GM18867 (cell line): ENCODE results near the gene ARHGAP23.

Experiments used
- ATAC-seq: cut with Tn5 transposase; IDR thresholded peaks from one replicate; pipeline ENCODE4 v1.9.1; 2021; ENCODE audit warnings: mild to moderate bottlenecking, moderate library complexity; ENCODE audit not compliant: unreplicated experiment

ARHGAP23 gene, protein sequence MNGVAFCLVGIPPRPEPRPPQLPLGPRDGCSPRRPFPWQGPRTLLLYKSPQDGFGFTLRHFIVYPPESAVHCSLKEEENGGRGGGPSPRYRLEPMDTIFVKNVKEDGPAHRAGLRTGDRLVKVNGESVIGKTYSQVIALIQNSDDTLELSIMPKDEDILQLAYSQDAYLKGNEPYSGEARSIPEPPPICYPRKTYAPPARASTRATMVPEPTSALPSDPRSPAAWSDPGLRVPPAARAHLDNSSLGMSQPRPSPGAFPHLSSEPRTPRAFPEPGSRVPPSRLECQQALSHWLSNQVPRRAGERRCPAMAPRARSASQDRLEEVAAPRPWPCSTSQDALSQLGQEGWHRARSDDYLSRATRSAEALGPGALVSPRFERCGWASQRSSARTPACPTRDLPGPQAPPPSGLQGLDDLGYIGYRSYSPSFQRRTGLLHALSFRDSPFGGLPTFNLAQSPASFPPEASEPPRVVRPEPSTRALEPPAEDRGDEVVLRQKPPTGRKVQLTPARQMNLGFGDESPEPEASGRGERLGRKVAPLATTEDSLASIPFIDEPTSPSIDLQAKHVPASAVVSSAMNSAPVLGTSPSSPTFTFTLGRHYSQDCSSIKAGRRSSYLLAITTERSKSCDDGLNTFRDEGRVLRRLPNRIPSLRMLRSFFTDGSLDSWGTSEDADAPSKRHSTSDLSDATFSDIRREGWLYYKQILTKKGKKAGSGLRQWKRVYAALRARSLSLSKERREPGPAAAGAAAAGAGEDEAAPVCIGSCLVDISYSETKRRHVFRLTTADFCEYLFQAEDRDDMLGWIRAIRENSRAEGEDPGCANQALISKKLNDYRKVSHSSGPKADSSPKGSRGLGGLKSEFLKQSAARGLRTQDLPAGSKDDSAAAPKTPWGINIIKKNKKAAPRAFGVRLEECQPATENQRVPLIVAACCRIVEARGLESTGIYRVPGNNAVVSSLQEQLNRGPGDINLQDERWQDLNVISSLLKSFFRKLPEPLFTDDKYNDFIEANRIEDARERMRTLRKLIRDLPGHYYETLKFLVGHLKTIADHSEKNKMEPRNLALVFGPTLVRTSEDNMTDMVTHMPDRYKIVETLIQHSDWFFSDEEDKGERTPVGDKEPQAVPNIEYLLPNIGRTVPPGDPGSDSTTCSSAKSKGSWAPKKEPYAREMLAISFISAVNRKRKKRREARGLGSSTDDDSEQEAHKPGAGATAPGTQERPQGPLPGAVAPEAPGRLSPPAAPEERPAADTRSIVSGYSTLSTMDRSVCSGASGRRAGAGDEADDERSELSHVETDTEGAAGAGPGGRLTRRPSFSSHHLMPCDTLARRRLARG (N-terminal part only)

DNA sequence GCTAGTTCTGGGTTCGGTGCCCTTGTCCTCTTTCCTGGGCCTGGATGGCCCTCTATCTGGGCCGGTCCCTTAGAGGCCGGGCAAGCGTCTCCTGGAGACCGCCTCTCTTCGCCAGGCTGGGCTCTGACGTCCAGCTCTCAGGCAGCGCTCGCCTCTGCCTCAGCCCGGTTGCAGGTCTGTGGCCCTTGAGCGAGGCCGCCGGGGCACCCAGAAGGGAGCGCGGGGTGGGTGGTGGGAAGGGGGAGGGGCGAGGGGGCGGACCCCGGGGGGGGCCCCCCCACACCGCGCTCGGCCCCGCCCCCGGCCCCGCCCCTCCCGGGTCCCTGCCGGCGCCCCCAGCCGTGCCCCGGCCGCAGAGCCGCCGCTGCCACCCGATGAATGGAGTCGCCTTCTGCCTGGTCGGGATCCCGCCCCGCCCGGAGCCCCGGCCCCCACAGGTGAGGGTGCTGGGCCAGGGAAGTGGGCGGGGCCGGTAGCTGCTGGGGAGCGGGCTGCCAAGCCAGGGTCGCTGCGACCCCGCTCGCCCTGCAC, at the start of gene ARHGAP23:
Gene ARHGAP23, plus strand, starts transcription at position 353 of the 531 bp plus-strand sequence. Its CDS starts 22 bp downstream, at position 375.
- no peak for ATAC-seq

DNA sequence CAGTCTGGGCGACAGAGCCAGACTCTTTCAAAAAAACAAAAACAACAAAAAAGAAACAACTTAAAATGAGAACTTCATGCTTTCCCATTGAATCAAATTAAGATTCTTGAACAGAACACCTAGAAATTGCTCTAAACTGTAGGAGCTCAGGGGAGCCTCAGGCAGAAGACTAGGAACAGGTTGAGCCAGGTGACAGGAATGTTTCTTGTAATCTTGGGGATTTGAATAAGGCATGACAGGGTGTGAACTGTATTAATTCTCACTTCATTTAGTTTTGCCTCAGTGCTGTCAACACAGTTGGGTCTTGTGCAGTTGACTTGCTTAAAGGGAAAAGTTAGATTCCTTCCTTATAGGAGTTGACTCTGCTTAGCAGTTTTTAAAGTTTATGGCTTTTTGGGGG, 48.8 kb upstream of the ARHGAP23 start:
- ATAC-seq = no peak

DNA sequence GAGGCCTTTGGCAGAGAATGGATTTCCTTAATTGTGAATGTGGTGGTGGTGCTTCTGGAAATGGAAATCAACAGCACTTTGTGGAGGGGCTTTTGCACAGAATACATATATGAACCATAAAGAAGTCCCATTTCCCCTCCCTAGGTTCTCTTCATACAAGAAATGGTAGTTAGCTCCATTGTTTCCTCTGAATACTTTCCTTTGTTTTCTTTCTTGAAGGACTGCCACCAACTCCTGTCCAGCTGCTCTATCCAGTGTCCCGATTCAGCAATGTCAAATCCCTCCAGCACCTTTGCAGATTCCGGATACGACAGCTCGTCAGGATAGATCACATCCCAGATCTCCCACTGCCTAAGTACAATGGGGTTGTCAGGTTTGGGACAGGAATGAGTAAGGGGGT, 33.2 kb upstream of the ARHGAP23 start:
- no peak for ATAC-seq

DNA sequence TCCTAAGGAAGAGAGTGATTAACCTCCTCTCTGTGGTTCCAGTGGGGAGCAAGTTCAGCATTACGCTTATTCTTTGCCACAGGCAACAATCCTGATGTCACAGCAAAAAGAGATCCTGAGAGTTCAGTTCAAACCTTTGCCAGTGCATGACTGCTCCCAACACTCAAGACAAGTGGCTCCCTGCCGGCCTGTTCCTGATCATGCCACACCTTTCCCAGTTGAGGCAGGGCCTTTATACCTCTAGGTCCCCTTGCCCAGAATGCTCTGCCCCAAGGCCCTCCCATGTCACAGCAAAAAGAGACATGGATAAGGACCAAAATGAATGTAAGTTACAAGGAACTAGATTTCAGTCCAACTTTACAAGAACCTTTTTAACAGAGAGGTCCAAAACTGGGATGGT, 31.0 kb upstream of the ARHGAP23 start:
- ATAC-seq = no peak

DNA sequence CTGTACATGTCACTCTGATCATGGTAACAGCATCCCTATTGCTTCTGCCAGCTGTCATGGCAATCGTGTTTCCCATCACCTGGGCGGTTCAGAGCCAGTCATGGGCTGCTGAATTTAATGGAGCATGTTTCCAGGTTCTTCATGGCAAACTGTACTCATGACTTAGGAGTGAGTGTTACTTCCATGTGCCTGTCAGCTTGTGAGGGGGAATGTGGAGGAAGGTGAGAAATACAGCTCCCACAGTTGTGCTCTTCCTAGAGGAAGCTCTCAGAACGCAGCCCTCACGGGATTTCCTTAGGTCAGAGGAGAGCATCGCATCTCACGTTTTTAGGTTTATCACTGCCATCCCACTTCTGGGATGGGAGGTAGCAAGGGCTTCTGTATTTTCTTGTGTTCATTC, 28.0 kb upstream of the ARHGAP23 start:
- no peak for ATAC-seq

DNA sequence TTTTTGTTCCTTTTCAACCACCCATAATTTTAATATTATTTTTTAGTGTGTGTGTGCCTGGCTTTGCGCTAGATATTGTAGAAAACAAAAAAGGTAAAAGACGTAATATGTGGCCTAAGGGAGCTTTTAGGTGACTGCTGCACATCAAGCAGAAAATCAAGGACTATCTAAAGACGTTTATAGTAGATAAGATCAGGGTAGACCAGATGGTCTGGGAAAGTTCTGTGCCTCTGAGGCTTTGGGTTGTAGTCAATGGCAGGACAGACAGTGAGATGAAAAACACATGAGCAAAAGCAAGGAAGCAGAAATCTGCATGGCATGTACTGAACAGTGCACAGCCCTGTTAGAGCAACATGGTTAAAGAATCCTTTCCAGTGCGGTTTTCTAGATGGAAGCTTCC, 26.8 kb upstream of the ARHGAP23 start:
- ATAC-seq = no peak

DNA sequence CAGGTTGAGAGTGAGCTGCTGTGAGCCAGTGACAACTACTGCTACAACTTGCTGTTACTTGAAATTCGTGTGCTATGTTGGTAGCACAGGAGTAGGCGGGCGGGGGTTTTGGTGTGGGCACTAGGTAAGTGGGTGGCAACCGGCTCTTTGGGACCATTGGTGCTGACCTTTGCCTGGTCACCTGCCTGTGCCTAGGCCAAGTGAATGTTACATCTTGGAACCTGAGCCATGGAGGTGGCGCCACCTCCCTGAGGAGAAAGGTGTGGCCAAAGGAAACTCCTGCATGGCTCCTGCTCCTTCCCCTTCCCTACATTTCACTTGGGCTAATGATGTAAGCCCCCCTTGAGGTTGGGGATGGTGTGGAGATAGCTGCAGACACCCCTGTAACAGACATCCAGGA, 25.4 kb upstream of the ARHGAP23 start:
- ATAC-seq = no peak

DNA sequence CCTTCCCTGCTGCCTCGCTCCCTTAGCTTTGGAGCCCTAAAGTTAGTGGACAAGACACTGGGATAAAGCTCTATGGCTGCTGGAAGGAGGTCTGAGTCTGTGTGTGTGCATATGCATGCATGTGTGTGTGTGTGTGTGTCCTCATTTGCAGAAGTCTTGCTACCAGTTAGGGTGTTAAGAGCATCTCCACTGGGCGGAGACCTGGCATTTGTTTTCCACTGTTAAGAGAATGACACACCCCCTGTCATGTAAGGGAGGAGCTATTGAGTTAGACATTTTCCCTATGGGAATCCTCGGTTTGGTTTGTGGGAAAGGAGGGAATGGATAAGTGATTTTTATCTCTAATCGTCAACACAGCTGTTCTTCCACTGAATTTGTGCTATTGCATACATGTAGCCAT, 24.8 kb upstream of the ARHGAP23 start:
- no peak for ATAC-seq

DNA sequence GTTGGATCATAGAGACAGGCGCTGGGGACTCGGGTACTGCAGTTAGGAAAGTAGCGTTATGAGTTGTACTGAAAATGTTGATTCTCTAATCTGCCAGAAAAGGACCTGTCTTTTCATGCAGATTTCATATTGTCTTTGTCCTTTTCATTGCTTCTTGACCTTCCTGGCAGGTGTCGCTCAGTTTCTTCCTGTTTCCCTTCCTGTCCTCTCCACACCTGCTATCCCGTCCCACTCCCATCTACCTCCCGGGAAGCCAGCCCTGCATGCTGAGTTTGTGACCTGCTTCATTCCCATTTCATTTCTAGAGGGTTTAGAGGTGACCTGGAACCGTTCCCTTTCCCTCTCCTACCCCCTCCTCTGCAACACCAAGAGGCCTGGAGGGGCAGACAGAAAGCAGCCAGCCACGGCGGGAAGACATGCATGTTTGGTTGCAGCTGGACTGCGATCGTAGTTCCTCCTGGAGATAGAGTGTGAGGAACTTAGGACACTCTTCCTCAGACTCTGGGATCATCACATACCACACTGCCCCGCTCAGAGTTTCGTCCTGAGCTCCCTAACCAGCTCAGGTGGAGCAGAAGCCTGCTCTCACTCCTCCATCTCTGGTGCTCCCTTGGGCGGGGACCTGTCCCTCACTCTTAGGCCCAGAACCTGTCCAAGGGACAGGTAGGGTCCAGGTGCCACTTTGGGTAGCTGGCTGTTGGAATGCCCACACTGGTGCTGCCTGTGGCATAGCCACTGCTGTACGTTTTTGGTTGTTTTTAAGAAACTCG, 23.9 kb upstream of the ARHGAP23 start:
- ATAC-seq = no peak

DNA sequence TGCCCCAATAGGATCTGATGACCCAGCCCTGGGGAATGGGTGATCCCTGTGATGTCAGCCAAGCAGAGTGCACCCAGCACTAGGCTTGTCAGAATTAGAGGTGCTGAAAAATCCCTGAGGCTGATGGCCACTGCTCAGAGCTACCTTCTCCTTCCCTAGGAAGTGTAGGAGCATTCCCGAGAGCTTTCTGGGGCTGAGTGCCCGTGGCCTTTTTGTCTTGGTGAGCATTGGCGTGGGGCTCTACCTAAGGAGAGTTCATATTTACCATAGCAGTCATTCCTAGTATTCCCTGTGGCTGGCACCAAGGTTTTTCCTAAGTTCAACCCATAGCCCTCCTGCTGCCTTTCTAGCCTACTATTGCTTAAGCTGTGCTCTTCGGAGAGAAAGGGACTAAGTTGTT, 22.6 kb upstream of the ARHGAP23 start:
- no peak for ATAC-seq

DNA sequence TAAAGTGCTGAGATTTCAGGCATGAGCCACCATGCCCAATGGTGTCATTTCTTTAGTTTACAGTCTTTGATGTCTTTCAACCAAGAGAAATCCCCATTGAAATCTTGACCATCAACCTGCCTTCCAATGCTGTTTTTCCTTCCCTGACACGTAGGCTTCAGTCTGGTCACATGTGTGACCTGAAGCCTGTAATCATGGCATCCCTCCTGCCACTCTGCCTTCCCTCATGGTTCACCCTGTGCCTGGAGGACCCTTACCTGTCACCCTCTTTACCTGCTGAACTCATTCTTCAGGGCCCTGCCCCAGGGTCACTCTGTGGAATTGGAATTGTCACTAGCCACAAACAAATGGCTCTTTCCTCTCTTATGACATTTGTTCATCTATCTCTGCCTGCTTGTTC, 18.1 kb upstream of the ARHGAP23 start:
- ATAC-seq = no peak

DNA sequence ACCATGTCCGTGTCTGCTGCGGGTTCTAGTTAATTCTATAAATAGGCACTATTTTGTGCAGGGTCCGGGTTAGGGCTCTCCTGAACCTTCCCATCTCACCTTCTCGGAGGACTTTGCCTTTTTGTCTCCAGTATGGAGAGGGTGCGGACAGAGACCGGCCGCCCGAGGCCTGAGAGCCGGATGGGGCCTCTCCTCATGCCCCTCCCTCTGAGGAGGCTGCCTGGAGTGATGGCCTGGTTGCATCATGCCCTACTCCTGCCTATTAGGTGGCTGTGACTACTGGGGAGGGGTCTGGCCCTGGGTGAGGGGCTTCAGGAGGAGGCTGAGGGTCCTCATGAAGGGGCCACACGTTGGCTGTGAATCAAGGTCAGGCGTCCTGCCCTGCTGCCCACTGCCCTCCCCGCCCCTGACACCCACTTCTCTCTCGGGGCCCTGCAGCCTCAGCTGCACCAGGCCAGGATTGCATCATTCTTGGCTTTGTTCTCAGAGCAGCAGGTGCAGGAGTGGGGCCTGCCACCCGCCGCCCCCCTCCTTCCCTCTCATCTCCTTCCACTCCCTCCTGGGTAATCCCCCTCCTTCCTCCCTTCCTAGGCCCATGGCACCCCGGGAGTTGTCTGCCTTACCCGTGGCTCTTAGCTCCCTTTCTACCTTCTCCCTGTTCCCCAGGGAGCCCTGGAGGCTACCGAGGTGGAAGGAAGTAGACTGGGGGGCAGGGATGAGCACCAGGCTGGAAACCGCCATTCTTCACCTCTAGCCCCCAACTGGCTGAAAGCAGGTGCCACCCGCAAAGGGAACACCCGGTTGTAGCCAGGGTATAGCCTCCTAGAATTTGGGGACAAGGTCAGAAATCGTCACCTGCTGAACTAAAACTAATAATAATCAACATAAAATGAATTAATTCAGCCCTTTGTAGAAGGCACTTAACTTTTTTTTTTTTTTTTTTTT, 12.7 kb upstream of the ARHGAP23 start:
- ATAC-seq = no peak

DNA sequence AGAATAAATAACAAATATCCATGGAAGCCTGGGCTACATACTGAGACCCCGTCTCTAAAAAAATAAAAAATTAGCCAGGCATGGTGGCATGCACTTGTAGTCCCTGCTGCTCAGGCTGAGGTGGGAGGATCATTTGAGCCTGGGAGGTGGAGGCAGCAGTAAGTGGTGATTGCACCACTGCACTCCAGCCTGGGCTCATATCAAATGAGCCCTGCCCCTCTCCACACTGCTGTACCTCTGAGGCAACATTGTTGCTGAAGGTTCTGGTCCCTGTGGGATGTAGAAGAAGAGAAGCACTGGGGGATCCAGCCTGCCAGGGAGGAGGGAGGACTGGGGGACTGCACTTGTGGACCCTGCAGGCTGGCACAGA, 11.4 kb upstream of the ARHGAP23 start:
- no peak for ATAC-seq

DNA sequence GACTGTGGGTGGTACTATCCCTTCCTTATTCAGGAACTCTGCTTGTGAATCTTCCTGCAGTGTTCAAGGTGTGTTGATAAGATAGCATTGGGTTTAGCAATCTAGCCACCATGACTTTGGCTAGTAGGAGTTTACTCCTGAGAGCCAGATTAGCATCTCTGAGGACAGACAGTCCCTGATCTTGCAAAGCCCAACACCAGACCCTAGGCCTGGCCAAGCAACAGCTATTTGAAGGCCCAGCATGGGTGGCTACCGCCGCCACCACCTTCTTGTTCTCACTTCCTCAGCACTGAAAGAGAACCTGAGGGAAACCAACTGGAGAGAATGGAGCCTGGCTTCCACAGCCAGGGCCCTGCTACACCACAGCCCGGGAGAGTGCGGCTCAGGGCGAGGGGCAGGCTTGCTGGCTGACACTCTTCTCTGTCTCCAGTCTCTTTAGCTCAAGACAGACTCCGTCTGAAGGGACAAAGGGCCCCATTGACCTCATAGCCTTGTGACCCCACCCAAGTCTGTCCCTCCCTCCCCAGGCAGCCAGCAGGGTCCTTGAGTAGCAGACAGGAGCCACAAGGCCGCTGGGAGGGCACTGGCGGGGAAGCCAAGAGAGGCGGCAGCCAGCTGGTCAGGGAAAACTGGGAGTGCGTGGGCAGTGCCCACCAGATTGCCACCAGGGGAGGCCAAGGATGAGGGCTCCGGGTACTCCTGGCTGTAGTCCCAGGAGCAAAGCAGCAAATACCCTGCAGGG, 10.9 kb upstream of the ARHGAP23 start:
- no peak for ATAC-seq

DNA sequence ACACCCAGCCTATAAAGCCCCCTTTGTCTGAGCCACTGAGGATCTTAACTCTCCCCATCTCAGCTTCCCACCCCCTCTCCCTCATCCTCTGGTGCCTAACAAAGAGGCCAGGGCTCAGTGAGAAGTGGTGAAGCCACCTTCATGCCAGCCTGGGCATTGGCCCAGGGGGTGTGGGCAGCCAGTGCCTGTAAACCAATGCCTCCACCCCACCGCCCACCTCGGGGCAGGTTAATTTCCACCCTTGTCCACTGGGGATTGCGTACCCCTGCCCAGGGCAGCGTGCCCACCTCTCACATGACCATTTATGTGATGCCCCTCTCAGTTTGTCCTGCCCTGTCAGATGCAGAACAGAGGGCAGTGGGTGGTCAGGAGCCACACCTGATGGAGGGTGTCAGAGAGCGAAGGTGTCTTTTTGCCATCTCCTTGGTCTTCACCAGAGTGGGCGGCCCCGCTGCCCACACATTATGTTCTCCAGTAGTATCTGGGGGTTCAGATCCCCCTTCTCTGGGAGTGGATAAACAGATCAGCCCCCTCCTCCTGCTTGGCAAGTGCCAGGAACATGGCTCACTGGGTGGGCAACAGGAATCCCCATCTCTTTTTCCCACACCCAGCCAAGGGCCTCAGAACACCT, 10.1 kb upstream of the ARHGAP23 start:
- no peak for ATAC-seq

DNA sequence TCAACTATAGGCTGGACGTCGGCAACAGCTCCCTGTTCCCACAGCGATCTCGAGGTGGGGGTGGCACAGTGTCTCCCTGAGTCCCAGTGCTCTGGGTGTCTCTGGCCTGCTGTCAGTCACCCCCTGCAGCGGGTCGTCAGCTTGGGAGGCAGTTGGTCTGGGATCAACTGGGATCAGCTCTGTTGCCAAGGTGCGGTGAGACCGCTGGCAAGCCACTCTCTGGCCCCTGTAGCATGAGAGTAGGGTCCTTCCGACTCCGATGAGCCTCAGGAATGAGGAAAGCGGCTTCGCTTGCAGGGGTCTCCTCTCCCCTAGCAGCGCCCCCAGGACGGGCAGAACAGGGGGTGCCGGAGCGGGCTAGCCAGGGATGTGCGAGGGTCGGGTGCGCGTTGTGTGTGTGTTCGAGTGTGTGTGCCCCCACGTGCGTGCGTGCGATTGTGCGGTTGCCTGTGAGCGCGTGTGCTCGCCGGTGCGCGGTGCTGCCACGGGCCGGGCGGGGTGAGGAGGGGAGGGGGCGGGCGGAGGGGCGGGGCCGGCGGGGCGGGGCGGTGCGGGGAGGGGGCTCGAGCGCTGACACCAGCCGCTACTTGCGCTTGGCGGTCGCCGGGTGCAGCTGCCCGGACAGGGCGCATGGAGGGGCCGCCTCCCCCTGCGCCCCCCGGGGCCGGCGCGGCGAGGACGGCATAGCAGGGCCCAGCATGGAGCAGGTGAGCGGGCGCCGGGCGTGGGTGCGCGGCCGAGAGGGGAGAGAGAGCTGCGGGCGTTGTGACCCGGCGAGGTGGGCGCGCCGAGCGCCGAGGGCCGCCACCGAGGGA, 9.4 kb upstream of the ARHGAP23 start:
- no peak for ATAC-seq

DNA sequence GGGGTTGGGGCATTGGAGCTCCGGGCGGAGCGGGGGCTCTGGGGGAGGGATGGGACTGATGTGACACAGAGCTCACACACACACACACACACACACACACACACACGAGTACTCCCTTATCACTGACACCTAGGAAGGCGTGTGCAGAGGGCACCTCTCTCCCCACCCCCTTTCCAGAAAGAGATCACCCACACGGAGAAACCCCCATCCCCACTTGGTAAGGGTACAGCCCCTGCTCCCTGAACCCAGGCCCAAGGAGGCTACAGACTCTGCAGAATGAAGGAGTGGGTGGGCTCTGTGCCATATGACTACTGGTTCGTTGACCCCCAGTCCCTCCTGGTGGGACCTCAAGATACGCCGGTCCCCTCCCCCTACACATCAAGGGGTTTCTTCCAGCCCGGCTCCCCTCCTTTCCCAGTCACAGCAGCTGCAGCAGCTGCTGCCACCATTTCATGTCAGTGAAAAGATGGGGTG, 8.7 kb upstream of the ARHGAP23 start:
- ATAC-seq = no peak
